H1 (cell line): Measurements from ENCODE around the gene CCNG2. TPM values are rescaled to one million over a fixed set of nuclear protein-coding genes. Genes with fewer than 3 reads are reported as not detected.

Experiments used
- CTCF ChIA-PET: fragments of 300-600 bp; sonication (Branson Sonifier 250); formaldehyde crosslinking; loops from one replicate; lab custom pipeline; 2021; ENCODE audit not compliant: partially characterized antibody; lab: Charles Lee
- POLR2A ChIA-PET: fragments of 300-600 bp; sonication (Branson Sonifier 250); formaldehyde crosslinking; loops from one replicate; lab custom pipeline; 2021; ENCODE audit warnings: inconsistent platforms; ENCODE audit not compliant: partially characterized antibody; lab: Charles Lee
- DNase-seq, 2 experiments: peaks; one replicate each; pipeline versions ENCODE4 v3.0.0 to v3.0.0-alpha.2; 2010 to 2022; ENCODE audit warnings: low spot score in 2 of 2, low read depth in 1 of 2, mixed read lengths in 1 of 2
- FAIRE-seq: peaks from 2 replicates; lab custom pipeline; 2011; peaks lifted over from hg19 to GRCh38; lab: Jason Lieb, UNC
- H2AFZ ChIP-seq: 2 replicates; pipeline ENCODE4 v1.8.1; 2012; ENCODE audit warnings: low read length, inconsistent platforms
- H2AK5ac ChIP-seq: 2 replicates; pipeline ENCODE4 v1.6.1; 2013; ENCODE audit warnings: low read depth, low read length
- H2BK120ac ChIP-seq: replicated peaks from 2 replicates; pipeline ENCODE3; 2013; ENCODE audit warnings: low read depth, low read length, inconsistent platforms
- H2BK12ac ChIP-seq: 2 replicates; pipeline ENCODE4 v1.6.1; 2013; ENCODE audit warnings: low read depth, low read length
- H2BK15ac ChIP-seq: 2 replicates; pipeline ENCODE4 v1.6.1; 2013; ENCODE audit warnings: low read length
- H2BK20ac ChIP-seq: 2 replicates; pipeline ENCODE4 v1.6.1; 2013; ENCODE audit warnings: low read length
- H2BK5ac ChIP-seq: 2 replicates; pipeline ENCODE4 v1.6.1; 2013; ENCODE audit warnings: low read depth, low read length
- H3K14ac ChIP-seq: 2 replicates; pipeline ENCODE4 v1.6.1; 2013; ENCODE audit warnings: inconsistent platforms; ENCODE audit not compliant: insufficient read length
- H3K18ac ChIP-seq: 2 replicates; pipeline ENCODE4 v1.6.1; 2013; ENCODE audit warnings: low read length; ENCODE audit errors: extremely low read depth
- H3K23ac ChIP-seq: 2 replicates; pipeline ENCODE4 v1.6.1; 2013; ENCODE audit warnings: inconsistent platforms; ENCODE audit not compliant: insufficient read length
- H3K23me2 ChIP-seq: 2 replicates; pipeline ENCODE4 v1.6.1; 2013; ENCODE audit warnings: low read depth, low read length
- H3K27ac ChIP-seq: 2 replicates; pipeline ENCODE4 v1.6.1; 2011; ENCODE audit warnings: low read depth, low read length, inconsistent platforms
- H3K27me3 ChIP-seq, 4 experiments: replicated peaks in 1 of 4; 1 replicate in 1 of 4; 2 replicates in 3 of 4; pipeline versions ENCODE4 v1.6.1 to v1.8.1; 2011 to 2013; ENCODE audit warnings: low read length in 3 of 4, mild to moderate bottlenecking in 3 of 4, inconsistent platforms in 2 of 4, mixed read lengths in 2 of 4, moderate library complexity in 1 of 4; ENCODE audit not compliant: control insufficient read depth in 3 of 4, insufficient read depth in 3 of 4; ENCODE audit errors: extremely low read depth in 1 of 4
- H3K36me3 ChIP-seq, 4 experiments: 2 replicates each; pipeline versions ENCODE4 v1.6.1 to v1.8.1; 2011 to 2013; ENCODE audit warnings: mild to moderate bottlenecking in 4 of 4, low read length in 3 of 4, moderate library complexity in 2 of 4, control low read depth in 1 of 4, inconsistent platforms in 1 of 4; ENCODE audit not compliant: insufficient read depth in 4 of 4, control insufficient read depth in 2 of 4
- H3K4ac ChIP-seq: replicated peaks from 2 replicates; pipeline ENCODE3; 2013; ENCODE audit warnings: low read length, low read depth, mixed read lengths, inconsistent platforms; ENCODE audit not compliant: insufficient read length
- H3K4me1 ChIP-seq, 4 experiments: replicated peaks in 1 of 4; 1 replicate in 1 of 4; 2 replicates in 3 of 4; pipeline versions ENCODE4 v1.6.1 to v1.8.1; 2011 to 2013; ENCODE audit warnings: low read length in 3 of 4, inconsistent platforms in 2 of 4, mixed read lengths in 1 of 4; ENCODE audit not compliant: insufficient read depth in 4 of 4, control insufficient read depth in 3 of 4
- H3K4me2 ChIP-seq, 2 experiments: 2 replicates each; pipeline versions ENCODE4 v1.6.1 to v1.8.1; 2011 to 2013; ENCODE audit warnings: low read depth in 2 of 2, low read length in 2 of 2, control low read depth in 1 of 2, inconsistent platforms in 1 of 2, mild to moderate bottlenecking in 1 of 2; ENCODE audit not compliant: insufficient read depth in 1 of 2
- H3K4me3 ChIP-seq, 4 experiments: fragments of 200-600, 300-600 bp in 1 of 4; sonication (generic), shearing (Covaris generic), sonication (Bioruptor Twin) in 1 of 4; 2 replicates each; pipeline versions ENCODE4 v1.5.1 to v1.8.1; 2011 to 2016; ENCODE audit warnings: low read length in 4 of 4, low read depth in 3 of 4, control low read depth in 2 of 4, inconsistent platforms in 2 of 4, mild to moderate bottlenecking in 2 of 4, mixed read lengths in 1 of 4, moderate library complexity in 1 of 4; ENCODE audit not compliant: insufficient read depth in 2 of 4; ENCODE audit errors: extremely low read depth in 1 of 4
- H3K56ac ChIP-seq: replicated peaks from 2 replicates; pipeline ENCODE3; 2013; ENCODE audit warnings: low read depth, mild to moderate bottlenecking, mixed read lengths, low read length, inconsistent platforms; ENCODE audit not compliant: insufficient read length
- H3K79me1 ChIP-seq: 2 replicates; pipeline ENCODE4 v1.6.1; 2013; ENCODE audit warnings: low read depth, low read length, control low read depth
- H3K79me2 ChIP-seq, 2 experiments: 2 replicates each; pipeline versions ENCODE4 v1.6.1 to v1.8.1; 2012 to 2013; ENCODE audit warnings: low read length in 2 of 2, mild to moderate bottlenecking in 2 of 2, inconsistent platforms in 1 of 2; ENCODE audit not compliant: insufficient read depth in 2 of 2, control insufficient read depth in 1 of 2
- H3K9ac ChIP-seq, 4 experiments: replicated peaks in 1 of 4; 1 replicate in 1 of 4; 2 replicates in 3 of 4; pipeline versions ENCODE4 v1.6.1 to v1.8.1; 2011 to 2013; ENCODE audit warnings: low read depth in 3 of 4, low read length in 3 of 4, control low read depth in 2 of 4, mild to moderate bottlenecking in 2 of 4, moderate library complexity in 2 of 4, inconsistent platforms in 1 of 4; ENCODE audit errors: extremely low read depth in 1 of 4
- H3K9me3 ChIP-seq, 2 experiments: 2 replicates each; pipeline versions ENCODE4 v1.6.1 to v1.8.1; 2012 to 2013; ENCODE audit warnings: mild to moderate bottlenecking in 2 of 2, moderate library complexity in 2 of 2, control low read depth in 1 of 2, inconsistent platforms in 1 of 2, low read depth in 1 of 2, low read length in 1 of 2, mixed read lengths in 1 of 2; ENCODE audit not compliant: insufficient read depth in 2 of 2
- H4K20me1 ChIP-seq, 2 experiments: replicated peaks in 1 of 2; 2 replicates each; pipeline versions ENCODE3 to v1.8.1; 2011 to 2013; ENCODE audit warnings: inconsistent platforms in 2 of 2, low read length in 2 of 2, mild to moderate bottlenecking in 1 of 2; ENCODE audit not compliant: insufficient read depth in 2 of 2, control insufficient read depth in 1 of 2
- H4K5ac ChIP-seq: 2 replicates; pipeline ENCODE4 v1.6.1; 2013; ENCODE audit warnings: low read length, low read depth, mixed read lengths, inconsistent platforms; ENCODE audit not compliant: insufficient read length
- H4K8ac ChIP-seq: 2 replicates; pipeline ENCODE4 v1.8.0; 2013; ENCODE audit warnings: mild to moderate bottlenecking, moderate library complexity, low read length, inconsistent platforms; ENCODE audit not compliant: insufficient read depth; ENCODE audit errors: extremely low read depth
- H4K91ac ChIP-seq: replicated peaks from 2 replicates; pipeline ENCODE3; 2013; ENCODE audit warnings: low read length, mixed read lengths, inconsistent platforms; ENCODE audit not compliant: insufficient read length
- NRF1 ChIP-seq: IDR thresholded peaks from 2 replicates; pipeline ENCODE4 v1.6.1; 2011; ENCODE audit warnings: mild to moderate bottlenecking, low read depth, low read length, improper control_type of control experiment
- WGBS, 2 experiments: shearing (Covaris generic) in 1 of 2; methylation state at CpG; one replicate each; pipeline versions ENCODE4 v1.1.6 to v1.1.7; 2013 to 2015; ENCODE audit warnings: low lambda C conversion rate in 2 of 2, mixed read lengths in 2 of 2, inconsistent platforms in 1 of 2, low coverage in 1 of 2, missing lambda C conversion rate in 1 of 2; ENCODE audit not compliant: insufficient replicate concordance in 2 of 2, insufficient coverage in 1 of 2, insufficient read length in 1 of 2; ENCODE audit errors: extremely low coverage in 1 of 2, missing lambda C conversion rate in 1 of 2; 5-methylcytosine and 5-hydroxymethylcytosine counted together
- polyA plus RNA-seq, 7 experiments: library from polyadenylated mRNA; depleted of rRNA in 3 of 7; stranded (reverse) in 5 of 7; unstranded in 2 of 7; fragments of >200 nt in 5 of 7; fragments of 200-250 nt in 2 of 7; gene quantifications; 1 replicate in 5 of 7; 2 replicates in 1 of 7; 4 replicates in 1 of 7; pipeline versions ENCODE4 v1.2.1 to v1.2.3, GENCODE V29; 2011 to 2013; ENCODE audit warnings: missing spikeins in 2 of 7, mixed read lengths in 2 of 7
- total RNA-seq: library from RNA; stranded (reverse); fragmentation: NEBNext Ultra II Directional; extraction: Animal tissue kit (Norgen Biotek cat#: 25700); gene quantifications from 2 replicates; pipeline ENCODE4 v1.2.1, GENCODE V29; 2021

CCNG2 gene
- total and polyA plus RNA-seq, 2 of the 8 experiments (the other 6 are each of a cell fraction or from before 2014, with no cell fraction given), result 3.5 to 13.9 TPM

DNA sequence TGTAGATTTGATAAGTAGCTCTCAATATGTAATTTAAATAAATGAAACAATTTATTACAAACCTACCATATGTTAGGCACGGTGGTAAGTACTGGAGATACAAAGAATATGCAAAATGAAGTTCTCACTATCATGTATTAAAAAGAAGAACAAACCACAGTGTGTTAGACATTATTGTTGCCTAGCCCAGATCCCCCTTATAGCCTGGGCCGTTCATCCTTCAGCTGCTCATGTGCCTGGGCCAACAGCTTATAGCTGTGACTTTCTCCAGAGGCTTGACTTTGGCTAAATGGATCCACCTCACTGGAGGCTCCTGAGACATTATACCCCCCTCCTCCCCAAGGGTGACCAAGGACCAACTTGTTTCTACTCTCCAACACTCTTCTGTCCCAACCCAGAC lies 29.8 kb upstream of the CCNG2 start:
- CTCF ChIA-PET, result interaction anchor here (0.6 to 2.9 kb wide), 10 partner anchors 11 to 82 kb away, joined by 3 to 17 read pairs (median 5); no protein-coding TSS in a partner anchor

More for the DNA sequence above, 29.8 kb upstream of the CCNG2 start:
- no peaks in the 10 kb centered on the region for H3K23me2 ChIP-seq
- DNase-seq, result no peak
- H3K79me2 ChIP-seq, result no peaks in the 10 kb centered on the region
- H3K36me3 ChIP-seq, result no peaks in the 10 kb centered on the region
- no peak for TF ChIP-seq NRF1
- H3K4me2 ChIP-seq, result no peak overlapping the region
- no peak overlapping the region for H3K4me3 ChIP-seq
- H3K27ac ChIP-seq, result no peak overlapping the region
- H3K18ac ChIP-seq, result no peak overlapping the region
- H3K9ac ChIP-seq, result no peak overlapping the region
- H3K4me1 ChIP-seq, result peaks cover 0 to 5% (median 0%) of the 10 kb centered on the region in 4 experiments; a peak in 3 of 7 replicates
- no peak overlapping the region for H2BK20ac ChIP-seq
- no peak overlapping the region for H2BK5ac ChIP-seq
- H4K20me1 ChIP-seq, result no peaks in the 10 kb centered on the region
- no peak overlapping the region for H2BK120ac ChIP-seq
- no peak overlapping the region for H4K5ac ChIP-seq
- H3K4ac ChIP-seq, result no peak overlapping the region
- H2AFZ ChIP-seq, result no peak overlapping the region
- H4K8ac ChIP-seq, result no peak overlapping the region
- H2AK5ac ChIP-seq, result no peak overlapping the region
- H2BK15ac ChIP-seq, result no peak overlapping the region
- no peaks in the 10 kb centered on the region for H3K27me3 ChIP-seq
- H3K9me3 ChIP-seq, result no peaks in the 10 kb centered on the region
- no peak overlapping the region for H3K56ac ChIP-seq
- H2BK12ac ChIP-seq, result no peak overlapping the region
- POLR2A ChIA-PET, result no interaction called here
- H3K14ac ChIP-seq, result no peak overlapping the region
- no peaks in the 10 kb centered on the region for H3K79me1 ChIP-seq
- H3K23ac ChIP-seq, result no peak overlapping the region
- WGBS, 2 experiments, result 90% methylated on average over 2 of the region's 2 CpGs; no CpG with 5 or more reads in 1 of the 2 experiments
- no peak for FAIRE-seq
- no peak overlapping the region for H4K91ac ChIP-seq
